Stimulated activated CD8-positive, alpha-beta memory T cell treated with anti-CD3 and anti-CD28 coated beads, Interleukin-15, amount 100 ng/mL, for 1 hour (primary cell): Measurements from ENCODE around the gene ZNF768.
"Not testable (repeated sequence)": the region's sequence is repeated elsewhere in the genome, so short reads cannot be mapped to it uniquely, and the experiment has no call there.

Source experiments
- DNase-seq: peaks from one replicate; pipeline ENCODE4 v3.0.0-alpha.2; 2020; ENCODE audit warnings: low read depth

The ZNF768 gene

GRCh38 chr16:30533146-30533522, 6.8 kb upstream of the ZNF768 start:
- DNase-seq = no peak

- DNase-seq = no peak
These were observed 6.1 kb upstream of the ZNF768 start for GRCh38 chr16:30532285-30533145.

- DNase-seq = no peak
These were observed 4.0 kb upstream of the ZNF768 start for GRCh38 chr16:30530163-30531037.

- no peak for DNase-seq
These were observed 2.6 kb upstream of the ZNF768 start for GRCh38 chr16:30528799-30529457.

GRCh38 chr16:30527635-30528178, 1.3 kb upstream of the ZNF768 start:
- no peak for DNase-seq

GRCh38 chr16:30526823-30527634, 663 bp upstream of the ZNF768 start:
- peak; percentile 74 for DNase-seq

GRCh38 chr16:30525844-30526136, 576 bp downstream of the ZNF768 start:
- no peak for DNase-seq

GRCh38 chr16:30524575-30525568, 1.5 kb downstream of the ZNF768 start:
- no peak for DNase-seq

GRCh38 chr16:30523768-30524574, 2.4 kb downstream of the ZNF768 start:
- no peak for DNase-seq

- DNase-seq = not testable (repeated sequence)
These were observed 3.5 kb downstream of the ZNF768 start for GRCh38 chr16:30522702-30523463.

- DNase-seq = no peak
These were observed 4.3 kb downstream of the ZNF768 start for GRCh38 chr16:30521873-30522641.

- no peak for DNase-seq
These were observed 4.9 kb downstream of the ZNF768 start for GRCh38 chr16:30521476-30521872.

GRCh38 chr16:30519120-30520049, 7.0 kb downstream of the ZNF768 start:
- DNase-seq = no peak

GRCh38 chr16:30518552-30518951, 7.8 kb downstream of the ZNF768 start:
- no peak for DNase-seq

- no peak for DNase-seq
These were observed 11.1 kb downstream of the ZNF768 start for GRCh38 chr16:30515275-30515674.

- no peak for DNase-seq
These were observed 14.9 kb downstream of the ZNF768 start for GRCh38 chr16:30511509-30511908.
